ENCODE measurements around the gene TEX264. TPM values are rescaled to one million over a fixed set of nuclear protein-coding genes. Genes with fewer than 3 reads are reported as not detected.

The TEX264 gene
- total and polyA plus RNA-seq, 2 experiments from 2014 or later = 10.0 to 13.3 TPM

DNA sequence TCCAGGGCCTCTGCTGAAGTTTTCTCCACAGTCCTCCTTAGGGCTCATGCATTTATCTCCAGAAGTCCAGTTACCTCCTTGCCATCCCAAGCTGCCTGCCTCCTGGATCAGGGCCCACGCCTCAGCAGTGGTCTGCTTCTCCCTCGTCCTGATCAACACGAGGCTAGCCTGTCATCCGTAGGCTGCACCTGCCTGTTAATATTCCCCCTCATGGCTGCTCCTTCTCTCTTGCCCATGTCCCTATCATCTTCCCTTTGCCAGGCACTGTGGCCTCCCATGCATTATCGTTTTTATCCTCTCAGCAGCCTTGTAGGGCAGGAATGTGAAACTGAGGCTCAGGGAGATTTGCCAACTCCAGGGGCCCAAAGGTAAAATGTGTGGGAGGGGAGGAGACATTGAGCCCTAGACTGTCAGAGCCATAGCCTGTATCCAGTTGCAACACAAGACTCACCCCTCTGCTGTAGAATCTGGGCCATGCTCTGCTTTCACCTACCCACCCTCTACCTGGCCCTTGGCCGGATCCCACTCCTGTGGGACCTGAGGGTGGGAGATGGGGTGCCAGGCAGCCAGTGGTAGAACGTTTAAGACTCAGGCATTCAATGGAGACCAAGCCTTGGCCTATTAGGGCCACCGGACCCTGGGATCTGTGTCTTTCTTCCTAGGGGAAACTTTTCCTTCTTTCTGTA, 40.4 kb downstream of the TEX264 start:
- peaks cover 5% of the 10 kb centered on the region for H4K20me1 ChIP-seq (replicated peaks; ENCODE audit: insufficient read depth)
- H3K4me1 Mint-ChIP-seq = peaks cover 10% of the 10 kb centered on the region
- no peak for DNase-seq (ENCODE audit: low spot score)
- no peaks in the 10 kb centered on the region; the same call in 2 of the 3 replicates for H3K9me3 Mint-ChIP-seq
- peaks cover 5% of the 10 kb centered on the region for H3K4me1 ChIP-seq (ENCODE audit: insufficient read depth)
- H3K79me2 ChIP-seq (replicated peaks; ENCODE audit: insufficient read depth) = no peaks in the 10 kb centered on the region
- ATAC-seq = no peak
- no peak overlapping the region for H3K4me3 ChIP-seq
- no peak overlapping the region for H3K4me3 Mint-ChIP-seq
- H3K9me2 ChIP-seq (ENCODE audit: insufficient read depth) = no peaks in the 10 kb centered on the region
- no peak overlapping the region for H3K27ac ChIP-seq (ENCODE audit: low read depth)
- no peaks in the 10 kb centered on the region for H3K36me3 ChIP-seq (ENCODE audit: insufficient read depth)
- peaks cover 6% of the 10 kb centered on the region; the same call in 1 of the 2 replicates for H3F3A ChIP-seq (replicated peaks; ENCODE audit: low read depth)
- H3K27me3 Mint-ChIP-seq (ENCODE audit: insufficient read depth, low read depth, poor library complexity) = peaks cover 27% of the 10 kb centered on the region
- H3K36me3 Mint-ChIP-seq (ENCODE audit: low read depth) = peaks cover 3% of the 10 kb centered on the region; the same call in 1 of the 3 replicates
- no peak overlapping the region for H2AFZ ChIP-seq
- TF ChIP-seq, protein P1, sequence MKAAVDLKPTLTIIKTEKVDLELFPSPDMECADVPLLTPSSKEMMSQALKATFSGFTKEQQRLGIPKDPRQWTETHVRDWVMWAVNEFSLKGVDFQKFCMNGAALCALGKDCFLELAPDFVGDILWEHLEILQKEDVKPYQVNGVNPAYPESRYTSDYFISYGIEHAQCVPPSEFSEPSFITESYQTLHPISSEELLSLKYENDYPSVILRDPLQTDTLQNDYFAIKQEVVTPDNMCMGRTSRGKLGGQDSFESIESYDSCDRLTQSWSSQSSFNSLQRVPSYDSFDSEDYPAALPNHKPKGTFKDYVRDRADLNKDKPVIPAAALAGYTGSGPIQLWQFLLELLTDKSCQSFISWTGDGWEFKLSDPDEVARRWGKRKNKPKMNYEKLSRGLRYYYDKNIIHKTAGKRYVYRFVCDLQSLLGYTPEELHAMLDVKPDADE (IDR thresholded peaks at IDR 0.05) = no peak
- no peak for TF ChIP-seq NANOG (IDR thresholded peaks at IDR 0.05; ENCODE audit: borderline replicate concordance)
- TF ChIP-seq POLR2AphosphoS5 (IDR thresholded peaks at IDR 0.05; ENCODE audit: low read depth) = no peak
- TF ChIP-seq, protein P2, sequence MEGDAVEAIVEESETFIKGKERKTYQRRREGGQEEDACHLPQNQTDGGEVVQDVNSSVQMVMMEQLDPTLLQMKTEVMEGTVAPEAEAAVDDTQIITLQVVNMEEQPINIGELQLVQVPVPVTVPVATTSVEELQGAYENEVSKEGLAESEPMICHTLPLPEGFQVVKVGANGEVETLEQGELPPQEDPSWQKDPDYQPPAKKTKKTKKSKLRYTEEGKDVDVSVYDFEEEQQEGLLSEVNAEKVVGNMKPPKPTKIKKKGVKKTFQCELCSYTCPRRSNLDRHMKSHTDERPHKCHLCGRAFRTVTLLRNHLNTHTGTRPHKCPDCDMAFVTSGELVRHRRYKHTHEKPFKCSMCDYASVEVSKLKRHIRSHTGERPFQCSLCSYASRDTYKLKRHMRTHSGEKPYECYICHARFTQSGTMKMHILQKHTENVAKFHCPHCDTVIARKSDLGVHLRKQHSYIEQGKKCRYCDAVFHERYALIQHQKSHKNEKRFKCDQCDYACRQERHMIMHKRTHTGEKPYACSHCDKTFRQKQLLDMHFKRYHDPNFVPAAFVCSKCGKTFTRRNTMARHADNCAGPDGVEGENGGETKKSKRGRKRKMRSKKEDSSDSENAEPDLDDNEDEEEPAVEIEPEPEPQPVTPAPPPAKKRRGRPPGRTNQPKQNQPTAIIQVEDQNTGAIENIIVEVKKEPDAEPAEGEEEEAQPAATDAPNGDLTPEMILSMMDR (conservative IDR thresholded peaks at IDR 0.05; ENCODE audit: low read depth in 2 of 2) = no peak
- no peak for TF ChIP-seq ZNF331 (CRISPR knock-in tag; IDR thresholded peaks at IDR 0.05; ENCODE audit: low read depth)
- no peak for TF ChIP-seq CREB1 (CRISPR knock-in tag; IDR thresholded peaks at IDR 0.05; ENCODE audit: low read depth)
- no peak for TF ChIP-seq EZH2phosphoT487 (IDR thresholded peaks at IDR 0.05; ENCODE audit: unreplicated experiment)
- TF ChIP-seq, protein P3, sequence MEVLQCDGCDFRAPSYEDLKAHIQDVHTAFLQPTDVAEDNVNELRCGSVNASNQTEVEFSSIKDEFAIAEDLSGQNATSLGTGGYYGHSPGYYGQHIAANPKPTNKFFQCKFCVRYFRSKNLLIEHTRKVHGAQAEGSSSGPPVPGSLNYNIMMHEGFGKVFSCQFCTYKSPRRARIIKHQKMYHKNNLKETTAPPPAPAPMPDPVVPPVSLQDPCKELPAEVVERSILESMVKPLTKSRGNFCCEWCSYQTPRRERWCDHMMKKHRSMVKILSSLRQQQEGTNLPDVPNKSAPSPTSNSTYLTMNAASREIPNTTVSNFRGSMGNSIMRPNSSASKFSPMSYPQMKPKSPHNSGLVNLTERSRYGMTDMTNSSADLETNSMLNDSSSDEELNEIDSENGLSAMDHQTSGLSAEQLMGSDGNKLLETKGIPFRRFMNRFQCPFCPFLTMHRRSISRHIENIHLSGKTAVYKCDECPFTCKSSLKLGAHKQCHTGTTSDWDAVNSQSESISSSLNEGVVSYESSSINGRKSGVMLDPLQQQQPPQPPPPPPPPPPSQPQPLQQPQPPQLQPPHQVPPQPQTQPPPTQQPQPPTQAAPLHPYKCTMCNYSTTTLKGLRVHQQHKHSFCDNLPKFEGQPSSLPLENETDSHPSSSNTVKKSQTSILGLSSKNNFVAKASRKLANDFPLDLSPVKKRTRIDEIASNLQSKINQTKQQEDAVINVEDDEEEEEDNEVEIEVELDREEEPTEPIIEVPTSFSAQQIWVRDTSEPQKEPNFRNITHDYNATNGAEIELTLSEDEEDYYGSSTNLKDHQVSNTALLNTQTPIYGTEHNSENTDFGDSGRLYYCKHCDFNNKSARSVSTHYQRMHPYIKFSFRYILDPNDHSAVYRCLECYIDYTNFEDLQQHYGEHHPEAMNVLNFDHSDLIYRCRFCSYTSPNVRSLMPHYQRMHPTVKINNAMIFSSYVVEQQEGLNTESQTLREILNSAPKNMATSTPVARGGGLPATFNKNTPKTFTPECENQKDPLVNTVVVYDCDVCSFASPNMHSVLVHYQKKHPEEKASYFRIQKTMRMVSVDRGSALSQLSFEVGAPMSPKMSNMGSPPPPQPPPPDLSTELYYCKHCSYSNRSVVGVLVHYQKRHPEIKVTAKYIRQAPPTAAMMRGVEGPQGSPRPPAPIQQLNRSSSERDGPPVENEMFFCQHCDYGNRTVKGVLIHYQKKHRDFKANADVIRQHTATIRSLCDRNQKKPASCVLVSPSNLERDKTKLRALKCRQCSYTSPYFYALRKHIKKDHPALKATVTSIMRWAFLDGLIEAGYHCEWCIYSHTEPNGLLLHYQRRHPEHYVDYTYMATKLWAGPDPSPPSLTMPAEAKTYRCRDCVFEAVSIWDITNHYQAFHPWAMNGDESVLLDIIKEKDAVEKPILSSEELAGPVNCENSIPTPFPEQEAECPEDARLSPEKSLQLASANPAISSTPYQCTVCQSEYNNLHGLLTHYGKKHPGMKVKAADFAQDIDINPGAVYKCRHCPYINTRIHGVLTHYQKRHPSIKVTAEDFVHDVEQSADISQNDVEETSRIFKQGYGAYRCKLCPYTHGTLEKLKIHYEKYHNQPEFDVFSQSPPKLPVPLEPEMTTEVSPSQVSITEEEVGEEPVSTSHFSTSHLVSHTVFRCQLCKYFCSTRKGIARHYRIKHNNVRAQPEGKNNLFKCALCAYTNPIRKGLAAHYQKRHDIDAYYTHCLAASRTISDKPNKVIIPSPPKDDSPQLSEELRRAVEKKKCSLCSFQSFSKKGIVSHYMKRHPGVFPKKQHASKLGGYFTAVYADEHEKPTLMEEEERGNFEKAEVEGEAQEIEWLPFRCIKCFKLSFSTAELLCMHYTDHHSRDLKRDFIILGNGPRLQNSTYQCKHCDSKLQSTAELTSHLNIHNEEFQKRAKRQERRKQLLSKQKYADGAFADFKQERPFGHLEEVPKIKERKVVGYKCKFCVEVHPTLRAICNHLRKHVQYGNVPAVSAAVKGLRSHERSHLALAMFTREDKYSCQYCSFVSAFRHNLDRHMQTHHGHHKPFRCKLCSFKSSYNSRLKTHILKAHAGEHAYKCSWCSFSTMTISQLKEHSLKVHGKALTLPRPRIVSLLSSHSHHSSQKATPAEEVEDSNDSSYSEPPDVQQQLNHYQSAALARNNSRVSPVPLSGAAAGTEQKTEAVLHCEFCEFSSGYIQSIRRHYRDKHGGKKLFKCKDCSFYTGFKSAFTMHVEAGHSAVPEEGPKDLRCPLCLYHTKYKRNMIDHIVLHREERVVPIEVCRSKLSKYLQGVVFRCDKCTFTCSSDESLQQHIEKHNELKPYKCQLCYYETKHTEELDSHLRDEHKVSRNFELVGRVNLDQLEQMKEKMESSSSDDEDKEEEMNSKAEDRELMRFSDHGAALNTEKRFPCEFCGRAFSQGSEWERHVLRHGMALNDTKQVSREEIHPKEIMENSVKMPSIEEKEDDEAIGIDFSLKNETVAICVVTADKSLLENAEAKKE (CRISPR knock-in tag; IDR thresholded peaks at IDR 0.05) = no peak
- TF ChIP-seq STAT1 (IDR thresholded peaks at IDR 0.05; ENCODE audit: unreplicated experiment) = no peak
- TF ChIP-seq EZH2 (IDR thresholded peaks at IDR 0.05; ENCODE audit: low read depth, unreplicated experiment) = no peak
- TF ChIP-seq, protein P4, sequence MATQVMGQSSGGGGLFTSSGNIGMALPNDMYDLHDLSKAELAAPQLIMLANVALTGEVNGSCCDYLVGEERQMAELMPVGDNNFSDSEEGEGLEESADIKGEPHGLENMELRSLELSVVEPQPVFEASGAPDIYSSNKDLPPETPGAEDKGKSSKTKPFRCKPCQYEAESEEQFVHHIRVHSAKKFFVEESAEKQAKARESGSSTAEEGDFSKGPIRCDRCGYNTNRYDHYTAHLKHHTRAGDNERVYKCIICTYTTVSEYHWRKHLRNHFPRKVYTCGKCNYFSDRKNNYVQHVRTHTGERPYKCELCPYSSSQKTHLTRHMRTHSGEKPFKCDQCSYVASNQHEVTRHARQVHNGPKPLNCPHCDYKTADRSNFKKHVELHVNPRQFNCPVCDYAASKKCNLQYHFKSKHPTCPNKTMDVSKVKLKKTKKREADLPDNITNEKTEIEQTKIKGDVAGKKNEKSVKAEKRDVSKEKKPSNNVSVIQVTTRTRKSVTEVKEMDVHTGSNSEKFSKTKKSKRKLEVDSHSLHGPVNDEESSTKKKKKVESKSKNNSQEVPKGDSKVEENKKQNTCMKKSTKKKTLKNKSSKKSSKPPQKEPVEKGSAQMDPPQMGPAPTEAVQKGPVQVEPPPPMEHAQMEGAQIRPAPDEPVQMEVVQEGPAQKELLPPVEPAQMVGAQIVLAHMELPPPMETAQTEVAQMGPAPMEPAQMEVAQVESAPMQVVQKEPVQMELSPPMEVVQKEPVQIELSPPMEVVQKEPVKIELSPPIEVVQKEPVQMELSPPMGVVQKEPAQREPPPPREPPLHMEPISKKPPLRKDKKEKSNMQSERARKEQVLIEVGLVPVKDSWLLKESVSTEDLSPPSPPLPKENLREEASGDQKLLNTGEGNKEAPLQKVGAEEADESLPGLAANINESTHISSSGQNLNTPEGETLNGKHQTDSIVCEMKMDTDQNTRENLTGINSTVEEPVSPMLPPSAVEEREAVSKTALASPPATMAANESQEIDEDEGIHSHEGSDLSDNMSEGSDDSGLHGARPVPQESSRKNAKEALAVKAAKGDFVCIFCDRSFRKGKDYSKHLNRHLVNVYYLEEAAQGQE (IDR thresholded peaks at IDR 0.05; ENCODE audit: unreplicated experiment) = no peak
- no peak for TF ChIP-seq JUNB (IDR thresholded peaks at IDR 0.05; ENCODE audit: unreplicated experiment)
- TF ChIP-seq ZNF114 (CRISPR knock-in tag; IDR thresholded peaks at IDR 0.05) = no peak
- H3K4me2 ChIP-seq = no peak overlapping the region
- no peak overlapping the region for H3K27ac Mint-ChIP-seq
- H3K27me3 ChIP-seq (ENCODE audit: insufficient read depth) = peaks cover 22% of the 10 kb centered on the region

All from GM23338 (cell line).